Ishikawa (cell line): ENCODE measurements around the gene PSMB5.

Source experiments
- CEBPB ChIP-seq: IDR thresholded peaks from 2 replicates; pipeline ENCODE4 v1.6.1; 2012
- CREB1 ChIP-seq: IDR thresholded peaks from 2 replicates; pipeline ENCODE4 v1.6.1; 2012; ENCODE audit warnings: low read depth
- EGR1 ChIP-seq: IDR thresholded peaks from 2 replicates; pipeline ENCODE4 v1.6.1; 2012
- EP300 ChIP-seq: IDR thresholded peaks from 2 replicates; pipeline ENCODE4 v1.6.1; 2012; ENCODE audit warnings: borderline replicate concordance
- FOXM1 ChIP-seq: IDR thresholded peaks from 2 replicates; pipeline ENCODE4 v1.6.1; 2012; ENCODE audit warnings: low read depth, borderline replicate concordance
- MAX ChIP-seq: IDR thresholded peaks from 2 replicates; pipeline ENCODE4 v1.6.1; 2012
- NFIC ChIP-seq: IDR thresholded peaks from 2 replicates; pipeline ENCODE4 v1.6.1; 2012
- RAD21 ChIP-seq: IDR thresholded peaks from 2 replicates; pipeline ENCODE4 v1.6.1; 2012; ENCODE audit warnings: low read depth
- TAF1 ChIP-seq: IDR thresholded peaks from 2 replicates; pipeline ENCODE4 v1.6.1; 2012; ENCODE audit warnings: low read depth, mild to moderate bottlenecking
- YY1 ChIP-seq: IDR thresholded peaks from 2 replicates; pipeline ENCODE4 v1.6.1; 2012; ENCODE audit warnings: low read depth
- TF ChIP-seq, protein P1 (sequence below): IDR thresholded peaks from 2 replicates; pipeline ENCODE4 v1.6.1; 2012; ENCODE audit warnings: low read depth, mild to moderate bottlenecking

DNA sequence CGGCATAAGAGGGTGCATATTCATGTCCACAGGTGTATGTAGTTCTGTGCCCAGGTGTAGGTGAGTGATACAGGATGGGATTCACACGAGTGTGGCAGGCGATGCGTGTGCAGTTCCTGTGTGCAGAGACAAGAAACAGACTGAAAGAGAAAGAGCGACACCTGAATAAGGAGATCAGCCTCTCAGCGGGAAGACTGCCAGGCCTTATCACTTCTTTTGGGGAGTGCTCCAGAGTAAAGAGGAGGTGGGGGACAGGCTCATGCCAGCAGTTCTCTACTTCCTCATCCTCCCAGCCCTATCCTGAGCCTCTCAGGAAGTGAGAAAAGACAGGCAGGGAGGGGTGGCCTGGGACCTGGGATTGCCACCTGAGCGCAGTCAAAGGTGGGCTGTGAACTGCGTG is 10.1 kb upstream of the PSMB5 start:
- TF ChIP-seq CEBPB (no peak), EP300 (no peak), RAD21 (no peak), CREB1 (no peak), FOXM1 (no peak), NFIC (no peak), EGR1 (no peak), TAF1 (no peak), YY1 (no peak), MAX (no peak)
- TF ChIP-seq, protein P1, sequence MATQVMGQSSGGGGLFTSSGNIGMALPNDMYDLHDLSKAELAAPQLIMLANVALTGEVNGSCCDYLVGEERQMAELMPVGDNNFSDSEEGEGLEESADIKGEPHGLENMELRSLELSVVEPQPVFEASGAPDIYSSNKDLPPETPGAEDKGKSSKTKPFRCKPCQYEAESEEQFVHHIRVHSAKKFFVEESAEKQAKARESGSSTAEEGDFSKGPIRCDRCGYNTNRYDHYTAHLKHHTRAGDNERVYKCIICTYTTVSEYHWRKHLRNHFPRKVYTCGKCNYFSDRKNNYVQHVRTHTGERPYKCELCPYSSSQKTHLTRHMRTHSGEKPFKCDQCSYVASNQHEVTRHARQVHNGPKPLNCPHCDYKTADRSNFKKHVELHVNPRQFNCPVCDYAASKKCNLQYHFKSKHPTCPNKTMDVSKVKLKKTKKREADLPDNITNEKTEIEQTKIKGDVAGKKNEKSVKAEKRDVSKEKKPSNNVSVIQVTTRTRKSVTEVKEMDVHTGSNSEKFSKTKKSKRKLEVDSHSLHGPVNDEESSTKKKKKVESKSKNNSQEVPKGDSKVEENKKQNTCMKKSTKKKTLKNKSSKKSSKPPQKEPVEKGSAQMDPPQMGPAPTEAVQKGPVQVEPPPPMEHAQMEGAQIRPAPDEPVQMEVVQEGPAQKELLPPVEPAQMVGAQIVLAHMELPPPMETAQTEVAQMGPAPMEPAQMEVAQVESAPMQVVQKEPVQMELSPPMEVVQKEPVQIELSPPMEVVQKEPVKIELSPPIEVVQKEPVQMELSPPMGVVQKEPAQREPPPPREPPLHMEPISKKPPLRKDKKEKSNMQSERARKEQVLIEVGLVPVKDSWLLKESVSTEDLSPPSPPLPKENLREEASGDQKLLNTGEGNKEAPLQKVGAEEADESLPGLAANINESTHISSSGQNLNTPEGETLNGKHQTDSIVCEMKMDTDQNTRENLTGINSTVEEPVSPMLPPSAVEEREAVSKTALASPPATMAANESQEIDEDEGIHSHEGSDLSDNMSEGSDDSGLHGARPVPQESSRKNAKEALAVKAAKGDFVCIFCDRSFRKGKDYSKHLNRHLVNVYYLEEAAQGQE, result no peak
